AG04450 (cell line): Measurements from ENCODE around the gene TXNIP. TPM values are rescaled to one million over a fixed set of nuclear protein-coding genes. Genes with fewer than 3 reads are reported as not detected.
A peak's percentile ranks its signal among the peaks of the same experiment; 100 is the strongest.

Source experiments
- CTCF ChIA-PET: fragments of 300-600, 350-600 bp; formaldehyde crosslinking; extraction: SDS; loops from one replicate; lab custom pipeline; 2022; ENCODE audit warnings: antibody characterized with exemption, inconsistent platforms; lab: Charles Lee
- POLR2A ChIA-PET: fragments of 350-600 bp; formaldehyde crosslinking; extraction: SDS; loops from one replicate; lab custom pipeline; 2021; ENCODE audit warnings: antibody characterized with exemption, inconsistent platforms; lab: Yijun Ruan, JAX
- DNase-seq: peaks from one replicate; pipeline ENCODE4 v3.0.0-alpha.2; 2011; ENCODE audit warnings: low read depth, low spot score
- H3K27ac ChIP-seq: one replicate; pipeline ENCODE4 v1.5.1; 2012; ENCODE audit warnings: low read depth, low read length, control low read depth
- H3K27me3 ChIP-seq: one replicate; pipeline ENCODE4 v1.6.0; 2012; ENCODE audit warnings: low read length; ENCODE audit not compliant: control insufficient read depth, insufficient read depth
- H3K4me3 ChIP-seq: 2 replicates; pipeline ENCODE4 v1.5.1; 2011; ENCODE audit warnings: mild to moderate bottlenecking, low read depth, low read length, control low read depth
- H3K9me3 ChIP-seq: 2 replicates; pipeline ENCODE4 v1.5.1; 2012; ENCODE audit warnings: low read length; ENCODE audit not compliant: control insufficient read depth, insufficient read depth
- polyA plus RNA-seq: library from polyadenylated mRNA; depleted of rRNA; stranded (reverse); fragments of >200 nt; gene quantifications from 2 replicates; pipeline ENCODE4 v1.2.3, GENCODE V29; 2011
- TF ChIP-seq, protein P1 (sequence below): IDR thresholded peaks from 2 replicates; pipeline ENCODE4 v1.5.1; 2011; ENCODE audit warnings: low read depth, low read length, control low read depth, inconsistent platforms

TXNIP gene
- polyA plus RNA-seq, 1 experiment = 229 TPM

DNA sequence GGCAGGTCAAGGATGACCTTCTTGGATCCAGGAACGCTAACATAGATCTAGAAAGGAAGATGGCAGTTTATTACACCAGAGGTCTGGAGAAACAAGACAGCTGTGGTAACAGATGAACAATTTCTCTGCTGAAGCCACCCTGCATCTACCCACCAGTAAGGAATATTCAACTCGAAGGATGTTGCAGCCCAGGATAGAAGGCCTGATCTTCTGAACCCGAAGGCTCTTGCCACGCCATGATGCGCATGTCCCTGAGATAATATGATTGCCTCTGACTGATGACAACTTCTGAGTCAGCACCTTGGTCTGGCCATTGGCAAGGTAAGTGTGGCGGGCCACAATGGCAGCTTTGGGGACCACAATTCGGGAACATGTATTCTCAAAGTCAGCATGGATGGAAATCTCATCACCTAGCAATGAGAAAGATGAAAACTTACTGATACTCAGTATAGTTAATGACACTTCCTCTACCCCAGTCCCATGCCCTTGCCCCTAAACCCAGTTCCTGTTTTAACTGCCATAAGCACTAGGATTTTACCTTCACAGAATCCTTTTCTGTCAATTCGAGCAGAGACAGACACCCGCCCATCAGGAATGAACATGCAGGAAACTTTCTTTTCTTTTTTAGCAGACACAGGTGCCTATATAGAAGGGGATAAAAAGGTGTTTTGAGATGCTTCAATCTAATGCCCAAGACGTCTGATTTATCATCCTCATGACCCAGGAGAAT is 1.8 kb downstream of the TXNIP start:
- no peaks in the 10 kb centered on the region for H3K27me3 ChIP-seq
- no peaks in the 10 kb centered on the region for H3K9me3 ChIP-seq
- peak overlapping the region; percentile 96 for H3K4me3 ChIP-seq
- TF ChIP-seq, protein P1, sequence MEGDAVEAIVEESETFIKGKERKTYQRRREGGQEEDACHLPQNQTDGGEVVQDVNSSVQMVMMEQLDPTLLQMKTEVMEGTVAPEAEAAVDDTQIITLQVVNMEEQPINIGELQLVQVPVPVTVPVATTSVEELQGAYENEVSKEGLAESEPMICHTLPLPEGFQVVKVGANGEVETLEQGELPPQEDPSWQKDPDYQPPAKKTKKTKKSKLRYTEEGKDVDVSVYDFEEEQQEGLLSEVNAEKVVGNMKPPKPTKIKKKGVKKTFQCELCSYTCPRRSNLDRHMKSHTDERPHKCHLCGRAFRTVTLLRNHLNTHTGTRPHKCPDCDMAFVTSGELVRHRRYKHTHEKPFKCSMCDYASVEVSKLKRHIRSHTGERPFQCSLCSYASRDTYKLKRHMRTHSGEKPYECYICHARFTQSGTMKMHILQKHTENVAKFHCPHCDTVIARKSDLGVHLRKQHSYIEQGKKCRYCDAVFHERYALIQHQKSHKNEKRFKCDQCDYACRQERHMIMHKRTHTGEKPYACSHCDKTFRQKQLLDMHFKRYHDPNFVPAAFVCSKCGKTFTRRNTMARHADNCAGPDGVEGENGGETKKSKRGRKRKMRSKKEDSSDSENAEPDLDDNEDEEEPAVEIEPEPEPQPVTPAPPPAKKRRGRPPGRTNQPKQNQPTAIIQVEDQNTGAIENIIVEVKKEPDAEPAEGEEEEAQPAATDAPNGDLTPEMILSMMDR = no peak
- no peak overlapping the region for H3K27ac ChIP-seq
- no peak for DNase-seq
- ChIA-PET POLR2A (no interaction called here), CTCF (interaction anchor here (0.5 to 4.4 kb wide), 6 partner anchors 13 to 85 kb away, joined by 3 to 23 read pairs (median 5); partner anchors contain the start of gene ITGA10)

DNA sequence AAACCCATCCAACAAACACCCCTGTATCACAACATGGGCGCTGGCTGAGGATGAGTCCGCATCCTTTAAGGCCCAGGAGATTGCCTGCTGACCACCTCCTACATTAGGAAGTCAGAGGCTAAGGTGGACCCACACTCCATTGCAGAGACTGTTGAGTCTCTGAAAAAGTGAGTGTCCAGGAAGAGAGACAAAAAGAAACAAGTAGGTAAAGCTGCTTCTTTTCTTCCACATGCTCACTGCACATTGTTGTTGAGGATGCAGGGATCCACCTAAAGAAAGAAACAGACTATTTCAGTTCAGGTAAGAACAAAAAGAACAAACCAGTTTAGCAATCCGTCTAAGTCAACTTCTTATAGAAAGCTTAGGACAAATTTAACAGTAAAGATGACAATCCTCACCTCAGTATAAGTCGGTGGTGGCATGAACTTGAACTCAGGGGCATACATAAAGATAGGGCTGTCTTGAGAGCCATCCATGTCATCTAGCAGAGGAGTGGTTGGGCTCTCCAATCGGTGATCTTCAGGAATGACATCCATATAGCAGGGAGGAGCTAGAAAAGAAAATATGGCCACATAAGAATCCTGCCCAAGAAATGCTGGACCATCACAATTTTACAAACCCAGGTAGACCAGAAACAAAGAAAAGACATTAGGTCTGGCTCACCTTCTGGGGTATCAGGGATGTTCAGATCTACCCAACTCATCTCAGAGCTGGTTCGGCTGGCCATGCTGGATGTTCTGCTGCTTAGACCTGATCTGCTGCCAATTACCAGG is 2.6 kb downstream of the TXNIP start:
- Histone ChIP-seq H3K9me3 (no peaks in the 10 kb centered on the region), H3K4me3 (peak overlapping the region; percentile 96), H3K27ac (no peak overlapping the region), H3K27me3 (no peaks in the 10 kb centered on the region)
- CTCF ChIA-PET = interaction anchor here (0.9 to 4.4 kb wide), 4 partner anchors 14 to 84 kb away, joined by 4 to 23 read pairs (median 10); partner anchors contain the start of gene ITGA10
- TF ChIP-seq, protein P1 = no peak
- POLR2A ChIA-PET = no interaction called here
- DNase-seq = no peak

DNA sequence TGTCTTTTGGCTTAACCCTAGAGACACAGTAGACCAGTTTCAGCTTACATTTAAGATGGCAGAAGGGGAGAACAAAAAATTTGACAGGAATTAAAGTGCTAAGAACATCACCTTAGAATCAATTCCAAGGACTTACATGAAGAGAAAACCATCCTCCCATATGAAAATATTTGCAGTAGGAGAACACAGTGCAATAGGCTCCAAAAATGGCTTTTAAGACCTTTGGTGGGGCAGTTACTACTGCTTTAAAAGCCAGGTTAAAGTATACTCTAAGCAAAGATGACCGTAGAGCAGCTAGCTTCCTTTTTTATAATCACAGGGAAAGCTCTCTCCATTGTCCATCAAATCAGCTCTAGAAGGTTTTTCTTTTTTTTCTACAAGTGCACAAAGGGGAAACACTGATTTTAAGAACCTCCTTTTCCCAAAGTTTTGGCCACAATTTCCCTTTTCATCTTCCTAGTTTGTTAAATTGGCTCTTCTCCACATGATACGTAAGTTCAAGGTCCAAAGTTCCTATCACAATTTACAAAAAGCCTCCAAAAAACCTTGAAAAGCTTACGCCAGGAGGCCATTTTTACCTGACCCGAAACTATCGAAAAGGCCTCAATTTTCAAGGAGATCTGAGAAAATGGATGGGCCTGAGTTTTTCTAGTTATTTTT is 3.3 kb downstream of the TXNIP start:
- Histone ChIP-seq H3K27ac (no peak overlapping the region), H3K4me3 (no peak overlapping the region)
- DNase-seq = no peak

DNA sequence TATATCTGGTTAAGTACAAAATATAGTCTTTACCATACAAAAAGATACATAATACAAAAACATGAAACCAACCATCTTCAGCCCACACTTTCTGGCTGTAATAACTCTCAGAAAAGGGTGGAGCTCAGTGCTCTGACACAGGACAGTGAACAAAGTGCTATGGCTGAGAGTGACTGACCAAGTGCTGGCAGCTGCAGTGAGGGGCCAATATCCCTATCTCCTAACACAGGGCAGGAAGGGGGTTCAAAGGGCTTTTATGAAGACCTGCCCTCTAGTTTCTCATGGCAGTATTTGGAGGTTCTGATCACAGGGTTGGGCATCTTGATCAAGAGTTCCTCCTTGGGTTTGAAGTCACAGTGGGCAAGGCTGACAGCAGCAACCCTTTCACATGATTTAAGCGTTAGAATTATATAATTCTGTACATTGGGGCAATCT is 3.9 kb downstream of the TXNIP start:
- H3K27ac ChIP-seq = no peak overlapping the region
- DNase-seq = no peak
- H3K9me3 ChIP-seq = no peaks in the 10 kb centered on the region
- no peaks in the 10 kb centered on the region for H3K27me3 ChIP-seq
- POLR2A ChIA-PET = no interaction called here
- CTCF ChIA-PET = interaction anchor here (1.3 to 4.4 kb wide), 4 partner anchors 14 to 83 kb away, joined by 4 to 23 read pairs (median 10); partner anchors contain the start of gene ITGA10
- TF ChIP-seq, protein P1 = no peak
- no peak overlapping the region; the same call in 1 of the 2 replicates for H3K4me3 ChIP-seq

More for the DNA sequence above, 3.3 kb downstream of the TXNIP start:
- H3K9me3 ChIP-seq = no peaks in the 10 kb centered on the region
- TF ChIP-seq, protein P1 = no peak
- no peaks in the 10 kb centered on the region for H3K27me3 ChIP-seq
- ChIA-PET POLR2A (no interaction called here), CTCF (interaction anchor here (1.3 to 4.4 kb wide), 4 partner anchors 14 to 84 kb away, joined by 4 to 23 read pairs (median 10); partner anchors contain the start of gene ITGA10)
